Karpas-422 (cell line): Measurements from ENCODE around the gene PTP4A2. TPM values are rescaled to one million over a fixed set of nuclear protein-coding genes. Genes with fewer than 3 reads are reported as not detected.
A peak's percentile ranks its signal among the peaks of the same experiment; 100 is the strongest.

ENCODE experiments used
- DNase-seq: peaks from one replicate; pipeline ENCODE4 v3.0.0-alpha.2; 2015
- H2AFZ ChIP-seq: fragments of 200-600 bp; sonication (generic); 2 replicates; pipeline ENCODE4 v1.6.1; 2014; ENCODE audit warnings: antibody characterized with exemption, low read length, mixed read lengths
- H3K27ac ChIP-seq: fragments of 200-600 bp; sonication (generic); 2 replicates; pipeline ENCODE4 v1.5.1; 2014; ENCODE audit warnings: mild to moderate bottlenecking, low read length, moderate library complexity
- H3K27me3 ChIP-seq: fragments of 200-600 bp; sonication (generic); 2 replicates; pipeline ENCODE4 v1.6.1; 2014; ENCODE audit warnings: low read length, mixed read lengths
- H3K36me3 ChIP-seq: fragments of 200-600 bp; sonication (generic); 2 replicates; pipeline ENCODE4 v1.6.1; 2014; ENCODE audit warnings: low read length, mixed read lengths; ENCODE audit not compliant: insufficient read depth
- H3K4me1 ChIP-seq: fragments of 200-600 bp; sonication (generic); 2 replicates; pipeline ENCODE4 v1.6.1; 2014; ENCODE audit warnings: mild to moderate bottlenecking, low read length, mixed read lengths
- H3K4me2 ChIP-seq: fragments of 200-600 bp; sonication (generic); 2 replicates; pipeline ENCODE4 v1.6.1; 2014; ENCODE audit warnings: low read length, low read depth, mild to moderate bottlenecking; ENCODE audit not compliant: poor library complexity, severe bottlenecking
- H3K4me3 ChIP-seq: fragments of 200-600 bp; sonication (generic); 2 replicates; pipeline ENCODE4 v1.5.1; 2014; ENCODE audit warnings: mild to moderate bottlenecking, antibody characterized with exemption, low read length, mixed read lengths
- H3K79me2 ChIP-seq: fragments of 200-600 bp; sonication (generic); 2 replicates; pipeline ENCODE4 v1.6.1; 2014; ENCODE audit warnings: mild to moderate bottlenecking, low read length, mixed read lengths
- H3K9ac ChIP-seq: fragments of 200-600 bp; sonication (generic); 2 replicates; pipeline ENCODE4 v1.6.0; 2014; ENCODE audit warnings: low read length
- H3K9me2 ChIP-seq: fragments of 200-600 bp; sonication (generic), shearing (Covaris generic); replicated peaks from 2 replicates; pipeline ENCODE4 v1.6.0; 2014; ENCODE audit warnings: mild to moderate bottlenecking, low read length, moderate library complexity; ENCODE audit not compliant: insufficient read depth
- H3K9me3 ChIP-seq: fragments of 300-700, 200-600 bp; sonication (generic); 2 replicates; pipeline ENCODE4 v1.6.1; 2014; ENCODE audit warnings: low read length, mixed read lengths
- H4K20me1 ChIP-seq: fragments of 200-600 bp; sonication (generic); 2 replicates; pipeline ENCODE4 v1.6.1; 2014; ENCODE audit warnings: mild to moderate bottlenecking, antibody characterized with exemption, low read length, low read depth; ENCODE audit not compliant: insufficient read depth
- total RNA-seq: library from RNA; depleted of rRNA; stranded (reverse); fragments of >200 nt; shearing (Covaris generic); gene quantifications from 2 replicates; pipeline ENCODE4 v1.2.3, GENCODE V29; 2014; ENCODE audit warnings: low replicate concordance

PTP4A2 gene
- total RNA-seq, 1 experiment from 2014 or later = 401 TPM

DNA sequence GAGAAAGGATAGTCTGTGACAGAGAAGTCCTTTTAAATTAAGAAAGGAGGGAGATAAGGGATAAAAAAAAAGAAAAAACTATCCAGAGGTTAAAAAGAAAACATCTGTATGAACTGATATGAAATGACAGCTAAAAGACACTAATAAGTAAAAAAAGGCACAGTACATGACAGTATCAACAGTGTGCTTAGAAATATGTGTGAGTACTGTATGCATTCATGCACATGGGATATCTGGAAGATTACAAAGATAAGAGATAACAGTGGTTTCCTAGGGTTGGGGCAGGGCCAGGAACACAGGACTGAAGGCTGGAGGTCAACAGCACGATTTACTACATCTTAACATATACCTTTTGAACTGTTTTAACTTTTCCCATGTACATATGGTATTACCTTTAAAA, 13.3 kb downstream of the PTP4A2 start:
- no peak for DNase-seq
- no peak overlapping the region for H3K4me3 ChIP-seq
- peaks cover 96% of the 10 kb centered on the region for H3K79me2 ChIP-seq
- no peak overlapping the region for H3K4me2 ChIP-seq
- no peak overlapping the region for H3K9ac ChIP-seq
- peak overlapping the region; percentile 38 for H3K27ac ChIP-seq
- peaks cover 5% of the 10 kb centered on the region; the same call in 1 of the 2 replicates for H3K36me3 ChIP-seq
- H2AFZ ChIP-seq = no peak overlapping the region
- no peaks in the 10 kb centered on the region for H3K9me2 ChIP-seq
- H4K20me1 ChIP-seq = peaks cover 38% of the 10 kb centered on the region
- no peaks in the 10 kb centered on the region for H3K27me3 ChIP-seq
- H3K9me3 ChIP-seq = no peaks in the 10 kb centered on the region
- peaks cover 48% of the 10 kb centered on the region for H3K4me1 ChIP-seq

DNA sequence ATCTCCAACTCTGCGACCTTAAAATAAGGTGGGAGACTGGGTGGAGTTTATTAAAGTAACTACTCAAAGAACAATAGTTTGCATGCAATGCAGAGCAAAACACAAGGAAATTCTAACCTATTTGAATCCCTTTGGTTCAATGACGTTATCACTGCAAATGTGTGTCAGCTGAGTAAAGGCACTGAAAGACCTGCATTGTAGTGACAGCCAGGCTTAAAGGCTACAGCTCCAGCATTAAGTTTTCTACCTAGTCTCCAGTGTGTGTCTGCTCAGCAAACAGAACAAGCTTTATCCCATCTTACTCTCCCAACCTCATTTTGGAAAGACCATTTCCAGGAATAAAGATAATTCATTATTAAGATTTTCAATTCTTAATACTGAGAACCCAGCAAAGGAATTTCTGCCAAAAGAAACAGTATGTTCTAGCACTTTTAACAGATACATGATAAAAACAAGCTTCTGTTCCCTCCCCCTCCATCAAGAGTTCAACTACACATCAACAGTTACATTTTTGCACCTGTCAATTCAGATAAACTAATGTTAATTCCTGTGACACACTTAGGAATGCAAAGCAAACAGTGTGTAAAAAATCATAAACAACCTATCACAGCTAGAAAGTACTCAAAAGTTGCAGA, 14.2 kb downstream of the PTP4A2 start:
- Histone ChIP-seq H4K20me1 (peaks cover 37% of the 10 kb centered on the region), H3K27ac (0 out of 2 replicates have a peak overlapping the region, but pooled peaks have one; percentile 38)

DNA sequence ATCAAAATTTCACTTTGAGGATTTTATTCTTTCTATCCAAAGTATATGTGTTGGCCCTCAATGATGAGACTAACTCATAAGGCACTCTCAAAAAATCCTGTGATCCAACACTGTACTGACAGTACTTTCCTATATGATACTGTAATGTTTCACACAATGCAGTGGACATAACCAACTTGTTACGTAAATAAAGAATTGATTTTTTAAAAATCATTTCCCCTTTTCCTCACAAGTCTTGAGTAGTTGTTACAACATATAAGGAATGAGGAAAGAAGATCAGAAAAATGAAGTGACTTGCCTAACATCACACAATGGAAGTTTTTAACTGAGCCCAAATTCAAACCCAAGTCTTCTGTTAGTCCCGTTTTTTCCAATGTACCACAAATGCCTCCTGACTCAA, 17.2 kb downstream of the PTP4A2 start:
- Histone ChIP-seq H3K4me2 (no peak overlapping the region), H3K27ac (no peak overlapping the region), H4K20me1 (peaks cover 24% of the 10 kb centered on the region), H3K27me3 (no peaks in the 10 kb centered on the region), H3K9me3 (no peaks in the 10 kb centered on the region), H3K4me3 (no peak overlapping the region), H3K36me3 (peaks cover 20% of the 10 kb centered on the region), H2AFZ (no peak overlapping the region), H3K9me2 (no peaks in the 10 kb centered on the region), H3K9ac (no peak overlapping the region), H3K4me1 (peaks cover 27% of the 10 kb centered on the region), H3K79me2 (peaks cover 94% of the 10 kb centered on the region)
- DNase-seq = no peak

More for the DNA sequence above, 14.2 kb downstream of the PTP4A2 start:
- Histone ChIP-seq H3K79me2 (peaks cover 96% of the 10 kb centered on the region), H3K27me3 (no peaks in the 10 kb centered on the region), H3K9me3 (no peaks in the 10 kb centered on the region), H3K4me2 (no peak overlapping the region), H2AFZ (no peak overlapping the region), H3K4me1 (peaks cover 44% of the 10 kb centered on the region), H3K36me3 (peaks cover 5% of the 10 kb centered on the region; the same call in 1 of the 2 replicates), H3K4me3 (no peak overlapping the region), H3K9ac (no peak overlapping the region), H3K9me2 (no peaks in the 10 kb centered on the region)
- no peak for DNase-seq

DNA sequence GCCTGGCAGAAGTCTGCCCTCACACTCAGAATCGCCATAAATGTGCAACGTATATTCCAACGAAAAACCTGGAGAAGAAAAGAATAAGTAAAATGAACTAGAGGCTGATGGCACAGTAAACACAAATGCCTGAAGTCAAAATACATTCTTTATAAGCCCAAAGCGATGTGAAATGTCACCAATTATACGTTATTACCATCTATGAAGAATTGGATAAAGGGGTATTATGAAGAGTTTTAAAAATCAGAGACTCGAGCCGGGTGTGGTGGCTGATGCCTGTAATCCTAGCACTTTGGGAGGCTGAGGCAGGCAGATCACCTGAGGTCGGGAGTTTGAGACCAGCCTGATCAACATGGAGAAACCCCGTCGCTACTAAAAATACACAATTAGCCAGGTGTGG, 18.6 kb downstream of the PTP4A2 start:
- Histone ChIP-seq H3K4me2 (no peak overlapping the region), H3K27ac (no peak overlapping the region), H4K20me1 (peaks cover 17% of the 10 kb centered on the region), H3K36me3 (peaks cover 24% of the 10 kb centered on the region), H3K4me3 (no peak overlapping the region), H3K9me2 (no peaks in the 10 kb centered on the region), H3K9ac (no peak overlapping the region), H3K27me3 (no peaks in the 10 kb centered on the region), H2AFZ (no peak overlapping the region), H3K9me3 (no peaks in the 10 kb centered on the region), H3K4me1 (peaks cover 31% of the 10 kb centered on the region), H3K79me2 (peaks cover 95% of the 10 kb centered on the region)
- DNase-seq = no peak

DNA sequence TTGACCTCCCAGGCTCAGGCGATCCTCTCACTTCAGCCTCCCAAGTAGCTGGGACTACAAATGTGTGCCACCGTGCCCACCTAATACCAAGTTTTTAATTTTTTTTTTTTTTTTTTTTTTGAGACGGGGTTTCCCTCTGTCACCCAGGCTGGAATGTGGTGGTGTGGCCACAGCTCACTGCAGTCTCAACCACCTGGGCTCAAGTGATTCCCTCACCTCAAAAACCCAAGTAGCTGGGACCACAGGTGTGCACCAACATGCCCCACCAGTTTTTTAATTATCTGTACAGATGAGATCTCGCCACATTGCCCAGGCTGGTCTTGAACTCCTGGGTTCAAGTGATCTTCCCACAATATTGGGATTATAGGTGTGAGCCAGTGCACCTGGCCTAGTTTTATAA, 22.7 kb downstream of the PTP4A2 start:
- Histone ChIP-seq H3K4me2 (no peak overlapping the region), H3K9me3 (no peaks in the 10 kb centered on the region), H4K20me1 (peaks cover 11% of the 10 kb centered on the region), H2AFZ (no peak overlapping the region), H3K79me2 (peaks cover 95% of the 10 kb centered on the region), H3K36me3 (peaks cover 60% of the 10 kb centered on the region), H3K27me3 (no peaks in the 10 kb centered on the region), H3K4me3 (no peak overlapping the region), H3K4me1 (peaks cover 67% of the 10 kb centered on the region), H3K9ac (no peak overlapping the region), H3K9me2 (no peaks in the 10 kb centered on the region), H3K27ac (no peak overlapping the region)
- no peak for DNase-seq

DNA sequence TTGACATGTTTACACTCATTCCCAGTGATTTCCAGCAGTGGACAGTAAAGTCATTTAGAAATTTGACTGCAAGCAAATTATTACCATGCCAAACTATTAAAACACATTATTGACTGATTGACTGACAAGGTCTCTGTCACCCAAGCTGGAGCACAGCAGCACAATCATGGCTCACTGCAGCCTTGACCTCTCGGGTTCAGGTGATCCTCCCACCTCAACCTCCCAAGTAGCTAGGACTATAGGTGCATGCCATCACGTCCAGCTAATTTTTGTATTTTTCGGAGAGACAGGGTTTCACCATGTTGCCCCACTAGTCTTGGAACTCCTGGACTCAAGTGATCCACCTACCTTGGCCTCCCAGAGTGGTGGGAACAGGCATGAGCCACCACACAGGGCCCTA, 24.2 kb downstream of the PTP4A2 start:
- H3K36me3 ChIP-seq = peaks cover 72% of the 10 kb centered on the region
- H3K4me1 ChIP-seq = peaks cover 62% of the 10 kb centered on the region
- peaks cover 11% of the 10 kb centered on the region for H4K20me1 ChIP-seq
- H3K4me3 ChIP-seq = no peak overlapping the region
- H3K9me3 ChIP-seq = no peaks in the 10 kb centered on the region
- H3K79me2 ChIP-seq = peaks cover 92% of the 10 kb centered on the region
- H3K9ac ChIP-seq = no peak overlapping the region
- H3K27ac ChIP-seq = peak overlapping the region; percentile 64
- DNase-seq = no peak
- no peaks in the 10 kb centered on the region for H3K9me2 ChIP-seq
- H3K27me3 ChIP-seq = no peaks in the 10 kb centered on the region
- H2AFZ ChIP-seq = no peak overlapping the region
- H3K4me2 ChIP-seq = peak overlapping the region; percentile 50

DNA sequence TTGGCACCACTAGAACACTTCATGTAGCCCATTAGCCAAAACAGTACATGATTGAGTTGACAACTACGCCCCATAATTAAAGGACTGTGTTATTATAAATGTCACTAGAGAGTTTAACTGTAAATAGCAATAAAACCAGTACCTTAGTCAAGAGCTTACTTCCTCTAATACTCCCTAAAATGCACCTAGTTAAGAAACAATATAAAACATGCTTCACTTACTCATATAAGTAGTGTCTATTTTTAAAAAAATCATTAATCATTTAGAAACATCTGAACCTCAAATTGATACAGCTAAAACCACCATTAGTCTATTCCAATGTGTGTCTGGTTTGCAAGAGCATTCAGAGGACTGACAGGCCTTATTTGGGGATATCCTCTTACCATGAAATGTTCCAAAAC, 25.3 kb downstream of the PTP4A2 start:
- Histone ChIP-seq H3K36me3 (peaks cover 70% of the 10 kb centered on the region), H3K4me3 (peak overlapping the region; percentile 14; the same call in 1 of the 2 replicates), H3K27me3 (no peaks in the 10 kb centered on the region), H2AFZ (no peak overlapping the region), H3K9ac (no peak overlapping the region), H3K4me2 (peak overlapping the region; percentile 50), H3K9me2 (no peaks in the 10 kb centered on the region), H3K27ac (peak overlapping the region; percentile 64), H3K9me3 (no peaks in the 10 kb centered on the region), H3K4me1 (peaks cover 53% of the 10 kb centered on the region), H4K20me1 (peaks cover 11% of the 10 kb centered on the region), H3K79me2 (peaks cover 83% of the 10 kb centered on the region)
- DNase-seq = peak; percentile 82

DNA sequence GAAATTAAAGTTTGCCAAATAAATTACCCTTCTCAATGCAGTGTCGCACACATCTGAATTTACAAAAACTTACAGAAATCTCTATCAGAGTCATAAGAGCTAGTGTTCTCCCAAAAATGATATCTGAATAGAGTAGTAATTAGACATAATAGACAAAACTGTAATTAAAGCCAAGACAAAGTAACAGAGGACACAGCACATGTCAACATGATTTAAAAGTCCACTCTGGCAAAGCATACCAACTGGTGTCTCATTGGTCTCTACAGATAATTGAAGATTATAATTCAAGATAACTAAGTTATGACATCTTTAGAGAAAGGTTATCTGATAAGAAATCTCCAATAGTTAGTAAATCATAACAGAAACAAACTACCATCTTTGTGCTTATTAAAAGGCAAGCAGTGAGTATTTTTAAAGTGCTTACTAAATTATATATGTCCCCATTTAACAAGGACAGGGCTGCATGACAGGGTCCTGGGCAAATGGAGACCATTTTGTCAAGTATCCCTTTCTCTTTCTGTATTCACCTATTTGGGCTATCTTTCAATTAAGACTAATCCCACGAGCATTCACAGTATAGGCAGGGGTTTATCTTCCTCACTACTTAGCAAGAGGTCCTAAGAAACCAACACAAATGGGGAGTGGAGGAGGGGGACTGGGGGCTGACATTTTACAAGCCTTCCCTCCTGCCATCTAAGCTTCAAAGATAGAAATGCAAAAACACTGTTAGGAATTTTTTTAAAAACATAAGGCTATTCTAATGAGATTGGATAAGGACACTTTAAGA, 26.0 kb downstream of the PTP4A2 start:
- Histone ChIP-seq H3K9me2 (no peaks in the 10 kb centered on the region), H3K9ac (no peak overlapping the region), H3K4me2 (peak overlapping the region; percentile 50), H3K4me3 (no peak overlapping the region), H3K27ac (peak overlapping the region; percentile 64), H3K27me3 (no peaks in the 10 kb centered on the region), H2AFZ (no peak overlapping the region), H3K36me3 (peaks cover 76% of the 10 kb centered on the region), H3K9me3 (no peaks in the 10 kb centered on the region), H3K79me2 (peaks cover 78% of the 10 kb centered on the region), H4K20me1 (peaks cover 11% of the 10 kb centered on the region), H3K4me1 (peaks cover 53% of the 10 kb centered on the region)
- no peak for DNase-seq
